Inflammatory macrophage treated with lipopolysaccharide for 1 hour (primary cell): ENCODE results near the gene SLC24A4.

ENCODE experiments used
- DNase-seq, 2 donors: peaks; one replicate each; pipeline ENCODE4 v3.0.0-alpha.2; 2020 to 2022

Gene SLC24A4

DNA sequence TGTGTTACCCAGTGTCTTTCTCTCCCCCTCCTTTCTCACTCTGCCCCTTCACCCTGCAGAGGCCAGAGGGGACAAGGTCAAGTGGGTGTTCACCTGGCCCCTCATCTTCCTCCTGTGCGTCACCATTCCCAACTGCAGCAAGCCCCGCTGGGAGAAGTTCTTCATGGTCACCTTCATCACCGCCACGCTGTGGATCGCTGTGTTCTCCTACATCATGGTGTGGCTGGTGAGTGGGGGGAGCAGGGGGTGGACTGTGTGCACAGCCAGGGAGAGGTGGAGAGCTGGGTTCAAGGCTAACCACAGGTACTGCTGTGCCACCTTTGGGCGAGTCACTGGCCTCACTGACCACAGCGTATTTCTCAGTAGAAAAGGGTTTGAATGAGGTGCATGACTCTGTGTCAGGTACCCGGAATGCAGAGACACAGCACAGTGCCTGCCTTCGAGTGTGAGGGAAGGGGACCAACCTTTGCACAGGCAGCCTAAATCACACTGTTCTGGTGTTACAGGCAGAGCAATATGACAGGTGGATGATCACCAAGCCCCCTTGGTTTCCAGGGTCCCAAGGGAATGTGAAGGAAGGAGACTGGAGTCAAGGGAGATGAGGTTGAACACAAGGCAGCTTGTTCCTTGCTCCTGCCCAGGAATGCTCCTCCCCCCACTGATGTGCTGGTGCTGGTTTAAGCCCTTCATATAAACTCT is 159.8 kb downstream of the SLC24A4 start:
- no peak for DNase-seq

DNA sequence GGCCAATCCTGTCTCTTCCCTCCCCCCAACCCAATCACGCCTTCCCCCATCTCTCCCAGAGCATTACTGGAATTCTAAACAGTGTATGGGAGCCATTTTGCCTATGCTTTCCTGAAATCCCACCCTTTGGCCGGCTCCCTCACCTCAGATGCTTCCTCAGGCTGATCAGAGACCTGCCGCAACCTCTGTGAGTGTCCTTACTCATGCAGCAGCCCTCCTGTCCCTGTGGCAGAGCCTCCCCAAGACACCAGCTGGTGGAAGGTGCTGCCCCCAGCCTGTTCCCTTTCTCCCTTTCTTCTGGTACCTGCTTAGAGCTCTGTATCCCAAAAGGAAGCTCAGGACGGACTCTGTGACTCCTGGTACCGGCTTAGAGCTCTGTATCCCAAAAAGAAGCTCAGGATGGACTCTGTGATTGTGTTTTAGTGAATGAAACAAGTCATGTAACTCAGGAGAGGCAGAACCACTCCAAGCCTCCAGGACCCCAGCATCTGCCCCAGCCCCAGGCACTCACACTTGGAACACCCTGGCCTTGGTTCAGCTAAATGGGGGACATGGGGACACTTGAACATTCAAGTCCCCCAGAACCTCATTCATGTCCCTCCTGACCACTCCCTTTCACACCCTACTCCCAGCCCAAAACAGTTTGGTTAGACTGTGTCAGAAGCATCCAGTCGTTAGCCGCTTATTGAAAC is 161.3 kb downstream of the SLC24A4 start:
- DNase-seq: no peak

DNA sequence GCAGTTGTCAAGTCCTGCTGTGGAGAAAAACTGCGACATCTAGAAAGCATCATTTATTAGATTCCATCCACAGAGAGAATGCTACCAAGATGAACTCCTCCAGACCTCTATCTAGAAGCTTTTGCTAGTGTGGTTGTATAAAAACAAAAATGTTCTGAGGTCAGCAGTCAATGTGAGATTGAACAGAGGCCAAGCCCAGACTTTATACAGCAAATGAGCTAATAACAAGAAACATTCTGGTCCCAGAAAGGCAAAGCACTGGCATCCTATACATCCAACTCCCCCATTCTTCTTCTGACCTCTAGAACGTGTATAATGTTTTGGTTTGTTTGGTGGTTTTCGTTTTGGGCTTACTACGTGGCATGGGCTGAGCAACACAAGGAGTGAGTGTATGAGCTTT is 163.9 kb downstream of the SLC24A4 start:
- no peak for DNase-seq

- DNase-seq: no peak
Measured at GRCh38 chr14:92487513-92488133, 164.7 kb downstream of the SLC24A4 start.

- no peak for DNase-seq
Measured at GRCh38 chr14:92489394-92490238, 166.7 kb downstream of the SLC24A4 start.

DNA sequence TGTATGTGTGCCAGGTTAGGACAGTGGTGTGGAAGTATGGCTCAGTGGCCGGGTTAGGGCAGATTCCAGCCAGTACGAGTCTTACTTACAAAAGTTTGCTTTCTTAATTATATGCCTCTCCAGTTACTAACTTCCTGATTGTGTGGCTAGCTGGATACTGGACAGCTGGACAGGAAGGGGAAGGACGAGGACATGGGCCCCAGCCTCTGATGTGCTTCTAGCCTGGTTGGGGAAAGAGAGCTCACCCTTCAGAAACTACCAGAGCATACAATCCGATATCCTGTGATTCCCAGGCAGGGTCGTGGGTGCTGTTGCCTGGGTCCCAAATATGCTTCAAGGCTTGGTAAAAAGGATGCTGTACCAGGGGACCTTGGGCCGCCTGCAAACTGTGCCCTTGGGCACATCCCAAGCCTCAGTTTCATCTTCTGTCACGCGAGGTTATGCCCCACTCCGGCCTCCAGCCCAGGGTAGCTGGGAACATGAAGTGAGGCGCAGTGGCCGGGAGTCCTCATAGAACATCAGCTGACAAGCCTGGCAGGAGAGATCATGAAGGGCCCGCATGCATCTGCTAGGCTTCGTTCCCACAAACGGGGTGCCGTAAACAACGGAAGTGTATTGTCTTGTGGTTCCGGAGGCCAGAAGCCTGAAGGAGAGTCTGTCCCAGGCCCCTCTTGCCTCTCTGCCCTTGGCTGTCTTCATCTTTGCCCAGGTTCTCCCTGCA is 167.4 kb downstream of the SLC24A4 start:
- no peak for DNase-seq

GRCh38 chr14:92491782-92492181 is 168.8 kb downstream of the SLC24A4 start:
- no peak for DNase-seq

- DNase-seq: peak; percentile 87 to 90
Measured at GRCh38 chr14:92492258-92492657, 169.3 kb downstream of the SLC24A4 start.

- DNase-seq: no peak
Measured at GRCh38 chr14:92493024-92493423, 170.1 kb downstream of the SLC24A4 start.

DNA sequence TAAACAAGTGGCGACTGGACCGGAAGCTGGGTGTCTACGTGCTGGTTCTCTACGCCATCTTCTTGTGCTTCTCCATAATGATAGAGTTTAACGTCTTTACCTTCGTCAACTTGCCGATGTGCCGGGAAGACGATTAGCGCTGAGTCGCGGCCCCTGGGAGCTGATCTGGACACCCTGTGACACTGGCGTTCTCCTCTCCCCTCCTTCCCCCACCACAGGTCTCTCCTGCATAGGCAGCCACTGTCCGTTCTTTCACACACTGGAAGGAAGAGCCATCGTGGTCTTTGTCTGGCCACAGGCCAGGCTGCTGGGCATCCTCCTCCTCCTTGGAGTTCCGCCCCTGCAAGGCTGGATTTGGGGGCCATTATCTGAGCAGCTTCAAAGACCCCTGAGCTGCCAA is 170.5 kb downstream of the SLC24A4 start:
- DNase-seq: no peak

- peak; percentile 93 to 95 for DNase-seq
Measured at GRCh38 chr14:92494512-92494911, 171.5 kb downstream of the SLC24A4 start.

DNA sequence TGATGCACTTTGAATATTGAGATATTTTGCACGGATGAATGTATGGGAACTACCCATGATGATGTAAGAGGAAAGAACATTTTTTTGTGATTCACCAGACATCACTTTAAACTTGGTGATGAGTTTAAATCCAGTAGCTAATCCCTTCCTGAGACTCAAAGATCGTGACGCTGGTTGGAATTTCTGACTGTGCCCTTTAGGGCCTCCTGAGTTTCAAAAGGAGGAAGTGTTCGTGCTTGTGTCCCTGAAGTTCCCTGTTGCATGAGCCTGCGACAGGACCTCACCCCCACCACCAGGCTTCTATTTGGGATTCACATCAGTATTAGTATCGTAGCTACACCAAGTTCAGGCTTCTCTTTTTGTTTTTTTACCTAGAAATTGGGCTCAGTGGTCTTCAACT is 172.1 kb downstream of the SLC24A4 start:
- DNase-seq: peak; percentile 96 to 100

DNA sequence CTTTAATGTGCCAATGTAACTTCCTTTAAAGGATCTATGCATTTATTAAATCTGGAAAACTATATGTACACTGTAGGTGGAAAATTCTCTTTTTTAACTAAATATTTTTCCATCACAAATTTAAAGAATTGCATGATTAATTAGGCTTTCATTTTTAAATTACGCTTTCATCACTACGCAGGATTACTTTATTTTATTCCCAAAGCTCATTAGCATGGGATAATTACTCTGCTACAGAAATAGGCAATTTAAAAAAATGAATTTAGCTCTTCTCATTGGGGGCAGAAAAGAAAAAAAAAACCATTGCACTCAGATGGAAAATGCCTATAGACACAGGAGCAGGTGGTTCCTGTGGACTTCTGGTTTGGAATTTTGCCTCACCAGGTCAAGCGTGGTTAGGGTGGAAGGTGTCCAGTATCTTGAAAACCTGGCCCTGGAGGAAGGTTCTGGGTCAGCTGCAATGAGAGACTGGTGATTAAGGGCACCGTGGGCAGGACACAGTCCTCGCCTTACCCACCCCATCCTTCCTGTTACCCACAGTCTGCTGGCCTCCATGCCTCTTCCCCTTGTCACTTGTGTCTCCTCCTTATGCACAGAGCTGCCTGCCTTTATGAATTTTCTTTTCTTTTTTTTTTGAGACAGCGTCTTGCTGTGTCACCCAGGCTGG is 173.4 kb downstream of the SLC24A4 start:
- DNase-seq: peak in 1 of 2 donors; percentile 65

DNA sequence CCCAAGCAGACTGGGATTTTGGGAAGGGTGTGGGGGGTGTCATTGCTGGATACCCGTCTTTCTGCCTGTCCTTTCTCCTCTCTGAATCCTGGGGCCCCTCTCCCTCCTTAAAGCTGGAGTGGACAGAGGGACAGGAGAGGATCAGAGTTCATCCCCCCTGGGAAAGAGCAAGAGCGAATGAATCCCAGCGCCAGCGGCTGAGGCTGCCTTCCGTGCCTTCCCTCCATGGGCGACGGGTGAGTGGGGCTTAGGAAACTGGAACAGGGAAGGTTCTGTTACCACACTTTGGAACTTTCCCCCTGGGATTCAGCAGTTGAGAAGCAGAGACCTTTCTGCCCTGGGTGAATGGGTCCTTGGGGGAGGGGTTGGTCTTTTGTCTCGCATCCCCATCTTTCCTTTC is 174.4 kb downstream of the SLC24A4 start:
- DNase-seq: no peak

DNA sequence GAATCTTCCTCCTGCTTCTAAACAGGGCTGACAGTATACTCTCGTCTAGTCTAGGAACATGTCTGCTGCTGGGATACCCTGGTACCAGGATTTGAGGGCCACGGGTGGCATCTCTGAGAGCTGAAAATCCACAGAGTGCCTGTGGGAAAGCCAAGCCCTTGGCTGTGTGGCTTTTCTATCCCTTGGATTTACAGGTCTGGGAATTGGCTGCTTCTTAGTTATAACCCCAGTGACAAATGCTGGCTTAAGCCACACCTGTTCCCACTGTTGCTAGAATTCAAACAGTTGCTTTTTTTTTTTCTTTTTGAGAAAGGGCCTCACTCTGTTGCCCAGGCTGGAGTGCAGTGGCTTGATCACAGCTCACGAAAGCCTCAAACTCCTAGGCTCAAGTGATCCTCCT is 176.3 kb downstream of the SLC24A4 start:
- DNase-seq: no peak

GRCh38 chr14:92500491-92500941 is 177.6 kb downstream of the SLC24A4 start:
- DNase-seq: no peak

GRCh38 chr14:92501891-92502351 is 179.0 kb downstream of the SLC24A4 start:
- DNase-seq: no peak

GRCh38 chr14:92502541-92503286 is 179.7 kb downstream of the SLC24A4 start:
- no peak for DNase-seq

GRCh38 chr14:92503756-92504491 is 181.0 kb downstream of the SLC24A4 start:
- DNase-seq: peak; percentile 69 to 93

DNA sequence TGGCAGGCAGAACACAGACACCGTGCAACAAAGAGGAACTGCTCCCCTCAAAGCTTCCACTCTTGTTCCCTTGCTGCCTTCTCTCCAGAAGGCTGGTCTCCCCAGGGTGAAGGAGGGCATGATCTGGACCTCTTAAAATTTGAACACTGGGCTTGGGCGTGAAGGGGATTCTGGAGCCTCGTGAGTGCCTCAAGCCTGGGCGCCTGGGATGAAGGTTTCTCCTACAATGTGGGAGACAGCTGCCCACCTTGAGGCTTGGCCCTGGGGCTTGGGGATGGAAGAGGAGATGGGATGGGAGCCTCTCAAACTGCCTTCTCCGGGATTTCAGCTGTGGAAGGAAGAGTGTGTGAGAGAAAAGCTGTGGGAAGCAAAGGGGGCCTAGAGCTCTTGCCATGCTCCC is 182.9 kb downstream of the SLC24A4 start:
- no peak for DNase-seq
